PC-9 (cell line): ENCODE results near the gene SLC35E2B.
"Not testable (repeated sequence)": the region's sequence is repeated elsewhere in the genome, so short reads cannot be mapped to it uniquely, and the experiment has no call there.

Experiments
- EZH2 ChIP-seq: fragments of 200-600 bp; sonication (generic); IDR thresholded peaks from 2 replicates; pipeline ENCODE4 v1.8.0; 2017; ENCODE audit warnings: antibody characterized with exemption, low read depth
- TF ChIP-seq, protein P1 (sequence below): fragments of 200-600 bp; sonication (generic); conservative IDR thresholded peaks from 2 replicates; pipeline ENCODE4 v1.6.1; 2017; ENCODE audit warnings: mixed run types, antibody characterized with exemption, mild to moderate bottlenecking, moderate library complexity

DNA sequence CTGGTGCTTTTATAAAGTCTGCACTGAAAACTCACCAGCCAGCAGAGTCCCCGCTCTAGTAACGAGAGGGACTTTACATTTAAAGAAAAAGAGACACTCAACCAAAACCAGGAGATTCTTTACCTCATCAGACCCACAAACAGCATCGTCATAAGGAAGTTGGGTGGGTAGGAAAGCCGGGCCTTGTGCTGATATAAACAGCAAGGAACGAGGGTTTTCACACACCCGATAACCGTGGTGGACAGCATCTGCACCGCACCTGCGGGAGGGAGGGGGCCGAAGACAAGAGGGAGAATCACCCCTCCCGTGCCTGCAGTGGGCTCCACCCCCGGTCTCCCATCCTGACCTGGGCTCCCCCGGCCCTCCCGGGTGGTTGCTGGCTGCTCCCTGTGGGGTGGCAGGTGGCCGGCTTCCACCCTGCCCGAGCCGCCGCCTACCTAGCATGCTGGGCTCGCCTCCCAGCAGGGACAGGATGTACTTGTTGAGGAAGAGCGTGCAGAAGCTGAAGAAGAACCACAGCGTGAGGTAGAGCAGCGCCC is 46.3 kb upstream of the SLC35E2B start:
- TF ChIP-seq, protein P1, sequence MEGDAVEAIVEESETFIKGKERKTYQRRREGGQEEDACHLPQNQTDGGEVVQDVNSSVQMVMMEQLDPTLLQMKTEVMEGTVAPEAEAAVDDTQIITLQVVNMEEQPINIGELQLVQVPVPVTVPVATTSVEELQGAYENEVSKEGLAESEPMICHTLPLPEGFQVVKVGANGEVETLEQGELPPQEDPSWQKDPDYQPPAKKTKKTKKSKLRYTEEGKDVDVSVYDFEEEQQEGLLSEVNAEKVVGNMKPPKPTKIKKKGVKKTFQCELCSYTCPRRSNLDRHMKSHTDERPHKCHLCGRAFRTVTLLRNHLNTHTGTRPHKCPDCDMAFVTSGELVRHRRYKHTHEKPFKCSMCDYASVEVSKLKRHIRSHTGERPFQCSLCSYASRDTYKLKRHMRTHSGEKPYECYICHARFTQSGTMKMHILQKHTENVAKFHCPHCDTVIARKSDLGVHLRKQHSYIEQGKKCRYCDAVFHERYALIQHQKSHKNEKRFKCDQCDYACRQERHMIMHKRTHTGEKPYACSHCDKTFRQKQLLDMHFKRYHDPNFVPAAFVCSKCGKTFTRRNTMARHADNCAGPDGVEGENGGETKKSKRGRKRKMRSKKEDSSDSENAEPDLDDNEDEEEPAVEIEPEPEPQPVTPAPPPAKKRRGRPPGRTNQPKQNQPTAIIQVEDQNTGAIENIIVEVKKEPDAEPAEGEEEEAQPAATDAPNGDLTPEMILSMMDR = not testable (repeated sequence)
- not testable (repeated sequence) for TF ChIP-seq EZH2
